Osteocyte (in vitro differentiated cells): ENCODE measurements around the gene BRD9. TPM values are rescaled to one million over a fixed set of nuclear protein-coding genes. Genes with fewer than 3 reads are reported as not detected.
"Not testable (repeated sequence)": the region's sequence is repeated elsewhere in the genome, so short reads cannot be mapped to it uniquely, and the experiment has no call there.

ENCODE experiments used
- DNase-seq: peaks from one replicate; pipeline ENCODE4 v3.0.0; 2021; ENCODE audit warnings: mixed read lengths; ENCODE audit not compliant: unreplicated experiment; ENCODE audit errors: extremely low spot score
- H3K27ac Mint-ChIP-seq: one replicate; pipeline ENCODE4 v1.8.0; 2021; ENCODE audit warnings: mild to moderate bottlenecking, mixed read lengths; ENCODE audit not compliant: unreplicated experiment
- H3K27me3 Mint-ChIP-seq: one replicate; pipeline ENCODE4 v1.8.0; 2021; ENCODE audit warnings: mixed read lengths; ENCODE audit not compliant: unreplicated experiment
- H3K36me3 Mint-ChIP-seq: one replicate; pipeline ENCODE4 v1.8.0; 2021; ENCODE audit warnings: mixed read lengths; ENCODE audit not compliant: unreplicated experiment
- H3K4me1 Mint-ChIP-seq: one replicate; pipeline ENCODE4 v1.8.0; 2021; ENCODE audit warnings: mixed read lengths; ENCODE audit not compliant: unreplicated experiment
- H3K4me3 Mint-ChIP-seq: one replicate; pipeline ENCODE4 v1.8.0; 2021; ENCODE audit warnings: mild to moderate bottlenecking, moderate library complexity, mixed read lengths; ENCODE audit not compliant: unreplicated experiment
- H3K9me3 Mint-ChIP-seq: one replicate; pipeline ENCODE4 v1.8.0; 2021; ENCODE audit warnings: mixed read lengths; ENCODE audit not compliant: unreplicated experiment
- total RNA-seq: library from RNA; stranded (reverse); gene quantifications from 2 replicates; pipeline ENCODE4 v1.2.1, GENCODE V29; 2021

Gene BRD9
- total RNA-seq, 1 donor from 2014 or later: 39.4 TPM

- DNase-seq: peak; percentile 80
- H3K36me3 Mint-ChIP-seq, H3K9me3 Mint-ChIP-seq, H3K27ac Mint-ChIP-seq, H3K4me3 Mint-ChIP-seq, H3K27me3 Mint-ChIP-seq, H3K4me1 Mint-ChIP-seq: not testable (repeated sequence)
Measured at GRCh38 chr5:845676-846601, 46.7 kb downstream of the BRD9 start.

GRCh38 chr5:845031-845675 is 47.4 kb downstream of the BRD9 start:
- not testable (repeated sequence) for H3K27ac Mint-ChIP-seq, H3K36me3 Mint-ChIP-seq, H3K27me3 Mint-ChIP-seq, H3K9me3 Mint-ChIP-seq, H3K4me1 Mint-ChIP-seq, H3K4me3 Mint-ChIP-seq
- DNase-seq: peak; percentile 85

GRCh38 chr5:844426-844825 is 48.2 kb downstream of the BRD9 start:
- DNase-seq: peak; percentile 86
- not testable (repeated sequence) for H3K4me1 Mint-ChIP-seq, H3K9me3 Mint-ChIP-seq, H3K4me3 Mint-ChIP-seq, H3K36me3 Mint-ChIP-seq, H3K27ac Mint-ChIP-seq, H3K27me3 Mint-ChIP-seq

GRCh38 chr5:843926-844325 is 48.7 kb downstream of the BRD9 start:
- not testable (repeated sequence) for H3K27ac Mint-ChIP-seq, H3K9me3 Mint-ChIP-seq
- DNase-seq: peak; percentile 85

GRCh38 chr5:843371-843770 is 49.2 kb downstream of the BRD9 start:
- H3K4me3 Mint-ChIP-seq, H3K9me3 Mint-ChIP-seq, H3K4me1 Mint-ChIP-seq, H3K36me3 Mint-ChIP-seq, H3K27ac Mint-ChIP-seq, H3K27me3 Mint-ChIP-seq: not testable (repeated sequence)
- peak; percentile 84 for DNase-seq

More at GRCh38 chr5:843926-844325, 48.7 kb downstream of the BRD9 start:
- not testable (repeated sequence) for H3K27me3 Mint-ChIP-seq, H3K36me3 Mint-ChIP-seq, H3K4me1 Mint-ChIP-seq, H3K4me3 Mint-ChIP-seq

- not testable (repeated sequence) for H3K4me3 Mint-ChIP-seq, H3K27ac Mint-ChIP-seq, H3K36me3 Mint-ChIP-seq, H3K27me3 Mint-ChIP-seq, H3K9me3 Mint-ChIP-seq, H3K4me1 Mint-ChIP-seq
- peak; percentile 85 for DNase-seq
Measured at GRCh38 chr5:842402-843221, 50.0 kb downstream of the BRD9 start.

- H3K9me3 Mint-ChIP-seq, H3K36me3 Mint-ChIP-seq, H3K4me1 Mint-ChIP-seq, H3K27ac Mint-ChIP-seq, H3K27me3 Mint-ChIP-seq, H3K4me3 Mint-ChIP-seq: not testable (repeated sequence)
- peak; percentile 82 for DNase-seq
Measured at GRCh38 chr5:841531-842401, 50.8 kb downstream of the BRD9 start.

GRCh38 chr5:840974-841435 is 51.6 kb downstream of the BRD9 start:
- not testable (repeated sequence) for H3K27me3 Mint-ChIP-seq, H3K36me3 Mint-ChIP-seq, H3K9me3 Mint-ChIP-seq, H3K4me1 Mint-ChIP-seq, H3K4me3 Mint-ChIP-seq, DNase-seq, H3K27ac Mint-ChIP-seq

GRCh38 chr5:840118-840973 is 52.3 kb downstream of the BRD9 start:
- peak; percentile 85 for DNase-seq
- not testable (repeated sequence) for H3K4me3 Mint-ChIP-seq, H3K27me3 Mint-ChIP-seq, H3K4me1 Mint-ChIP-seq, H3K27ac Mint-ChIP-seq, H3K36me3 Mint-ChIP-seq, H3K9me3 Mint-ChIP-seq

GRCh38 chr5:838431-838851 is 54.2 kb downstream of the BRD9 start:
- H3K4me1 Mint-ChIP-seq, H3K27me3 Mint-ChIP-seq, H3K27ac Mint-ChIP-seq, H3K9me3 Mint-ChIP-seq, H3K4me3 Mint-ChIP-seq, H3K36me3 Mint-ChIP-seq: not testable (repeated sequence)
- DNase-seq: peak; percentile 83
